HG03139 (cell line): Measurements from ENCODE around the gene HOXD13.
A peak's percentile ranks its signal among the peaks of the same experiment; 100 is the strongest.

Experiments used
- ATAC-seq: cut with Tn5 transposase; IDR thresholded peaks from one replicate; pipeline ENCODE4 v1.9.1; 2021; ENCODE audit not compliant: unreplicated experiment

The HOXD13 gene

DNA sequence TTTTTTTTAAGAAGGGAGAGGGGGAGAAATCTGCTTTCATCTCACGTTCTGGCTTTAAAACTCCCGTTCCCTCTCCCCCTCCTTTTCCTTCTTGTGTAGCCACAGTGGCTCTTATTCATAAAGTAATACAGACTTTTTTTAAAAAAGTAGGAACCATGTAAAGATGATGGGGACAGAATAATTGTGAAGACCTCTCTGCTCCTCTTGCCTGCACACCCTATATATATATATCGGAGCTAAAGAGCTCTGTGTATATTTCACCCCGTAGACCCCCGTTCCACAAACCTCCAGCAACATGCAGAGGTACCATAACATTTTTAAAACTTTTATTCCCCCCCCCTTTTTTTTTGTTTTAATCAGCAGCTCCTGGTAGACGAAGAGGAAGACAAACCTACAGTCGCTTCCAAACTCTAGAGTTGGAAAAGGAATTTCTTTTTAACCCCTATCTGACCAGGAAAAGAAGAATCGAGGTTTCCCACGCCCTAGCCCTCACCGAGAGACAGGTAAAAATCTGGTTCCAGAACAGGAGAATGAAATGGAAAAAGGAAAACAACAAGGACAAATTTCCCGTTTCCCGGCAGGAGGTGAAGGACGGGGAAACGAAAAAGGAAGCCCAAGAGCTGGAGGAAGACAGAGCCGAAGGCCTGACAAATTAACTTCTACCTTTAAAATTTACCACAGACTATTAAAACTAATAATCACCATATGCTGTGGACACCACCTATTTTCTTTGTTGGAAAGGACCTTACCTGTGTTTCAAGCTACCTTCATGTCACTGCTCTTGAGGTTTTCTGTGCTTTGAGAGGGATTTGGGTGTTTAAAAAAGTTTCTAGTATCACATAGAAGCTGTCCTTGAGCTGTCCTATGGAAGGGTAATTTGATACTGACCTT is 38.7 kb downstream of the HOXD13 start:
- ATAC-seq, result no peak

DNA sequence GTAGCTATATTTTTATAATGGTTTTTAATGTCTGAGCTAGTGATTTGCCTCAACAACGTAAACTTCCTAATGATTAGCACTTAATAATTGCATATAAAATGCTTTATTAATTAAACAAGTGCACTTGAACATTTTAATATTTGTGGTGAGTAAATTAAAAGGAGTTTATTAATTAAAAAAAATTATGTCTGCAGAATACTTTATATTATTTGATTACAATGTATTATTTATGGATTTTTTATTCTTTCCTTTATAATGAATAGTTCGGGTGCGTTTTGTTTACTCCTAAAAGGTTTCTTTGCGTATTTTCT is 39.3 kb downstream of the HOXD13 start:
- ATAC-seq, result no peak

DNA sequence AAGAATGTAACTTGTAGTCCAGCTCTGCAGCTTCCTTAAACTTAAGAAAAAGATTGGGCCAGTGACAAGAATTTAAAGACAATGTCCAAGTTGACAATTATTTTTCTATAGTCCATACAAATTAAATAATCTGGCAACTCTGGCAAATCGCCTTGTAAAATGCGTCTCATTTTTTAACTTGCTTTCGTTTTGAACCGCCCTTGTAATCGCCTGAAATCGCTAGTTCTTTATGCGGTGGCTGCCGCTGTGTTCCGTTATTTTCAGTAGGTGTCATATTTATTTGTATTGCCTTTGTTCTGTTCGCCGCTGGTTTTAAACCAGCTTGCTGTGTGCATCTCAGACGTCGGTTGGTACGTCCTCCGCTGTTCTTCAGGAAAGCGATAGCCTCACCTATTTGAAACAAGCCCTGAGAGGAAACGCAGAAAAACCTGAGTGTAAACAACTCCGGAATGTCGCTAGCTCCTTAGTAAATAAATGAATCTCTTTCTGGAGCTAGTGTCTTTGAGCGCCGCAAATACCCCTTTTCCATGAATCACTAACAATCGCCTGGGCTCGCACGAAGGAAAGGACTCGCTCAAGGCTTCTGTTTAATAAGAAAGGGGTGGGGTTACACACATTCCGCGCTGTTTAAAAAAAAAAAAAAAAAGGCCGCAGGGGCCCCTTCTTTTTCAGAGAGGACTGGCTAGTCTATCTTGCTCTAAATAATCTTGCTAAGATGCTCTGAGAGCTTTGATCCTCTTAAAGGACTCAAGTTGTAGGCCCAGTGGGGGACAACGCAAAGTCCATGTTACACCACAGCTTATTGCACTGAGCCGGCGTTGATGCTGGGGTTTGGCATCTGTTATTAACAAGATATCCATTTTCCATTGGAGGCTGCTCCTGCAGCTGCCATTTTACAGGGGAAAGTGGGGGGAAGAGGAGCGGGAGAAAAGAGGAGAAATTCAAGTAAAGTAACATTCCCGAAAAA is 40.0 kb downstream of the HOXD13 start:
- no peak for ATAC-seq

DNA sequence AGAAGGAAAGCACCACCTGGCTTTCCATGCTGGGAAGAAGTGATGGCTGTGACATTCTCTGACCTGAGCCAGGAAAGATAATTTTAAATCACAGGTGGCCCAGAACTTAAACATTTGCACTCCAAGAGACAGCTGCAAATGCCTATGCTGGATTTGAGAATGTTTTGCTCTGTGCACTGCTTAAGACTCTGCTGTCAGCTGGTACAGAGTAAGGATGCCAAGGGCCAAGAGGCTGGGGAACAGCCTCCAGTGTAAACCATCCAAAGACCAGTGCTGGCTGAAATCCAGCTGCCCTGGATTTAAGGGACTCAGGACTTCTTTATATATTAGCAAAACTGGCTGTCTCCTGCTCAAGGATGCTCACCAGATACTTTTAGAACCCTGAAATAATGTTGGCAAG is 40.9 kb downstream of the HOXD13 start:
- no peak for ATAC-seq

DNA sequence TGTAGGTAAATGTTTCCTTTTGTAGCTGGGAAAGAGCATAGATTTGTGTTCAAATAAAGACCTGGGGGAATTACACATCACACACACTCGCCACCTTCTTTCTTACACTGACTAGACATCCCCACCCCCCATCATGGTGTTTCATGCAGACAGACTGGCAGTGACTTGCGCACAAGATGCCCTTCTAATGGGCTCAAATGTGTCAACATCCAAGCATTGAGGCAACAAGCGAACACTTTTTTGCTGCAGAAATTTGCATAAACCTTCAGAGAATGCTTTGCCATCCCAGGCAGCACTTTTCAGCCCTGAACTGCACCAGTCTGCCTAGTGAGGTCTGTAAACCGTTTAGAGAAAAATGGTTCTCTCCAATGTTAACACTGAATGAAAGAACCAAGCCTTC is 41.5 kb downstream of the HOXD13 start:
- no peak for ATAC-seq

DNA sequence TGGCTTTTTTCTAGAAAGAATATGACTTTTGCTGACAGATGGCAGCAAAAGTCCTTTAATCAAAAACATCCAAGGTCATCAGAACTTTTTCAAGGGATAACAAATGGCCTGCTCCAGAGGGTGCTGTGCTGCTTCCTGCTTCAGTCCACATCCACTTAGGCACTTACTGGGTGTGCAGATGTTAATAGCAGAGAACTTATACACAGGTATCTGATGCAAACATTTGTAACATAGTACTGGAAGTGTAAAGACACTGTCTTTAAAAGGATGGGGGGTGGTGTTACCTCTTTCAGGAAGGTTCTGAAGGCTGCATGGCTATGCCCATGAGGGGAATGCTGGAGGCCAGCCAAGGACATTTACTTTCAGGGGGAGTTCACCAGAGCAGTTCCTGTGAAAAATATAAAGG is 42.5 kb downstream of the HOXD13 start:
- ATAC-seq, result no peak

DNA sequence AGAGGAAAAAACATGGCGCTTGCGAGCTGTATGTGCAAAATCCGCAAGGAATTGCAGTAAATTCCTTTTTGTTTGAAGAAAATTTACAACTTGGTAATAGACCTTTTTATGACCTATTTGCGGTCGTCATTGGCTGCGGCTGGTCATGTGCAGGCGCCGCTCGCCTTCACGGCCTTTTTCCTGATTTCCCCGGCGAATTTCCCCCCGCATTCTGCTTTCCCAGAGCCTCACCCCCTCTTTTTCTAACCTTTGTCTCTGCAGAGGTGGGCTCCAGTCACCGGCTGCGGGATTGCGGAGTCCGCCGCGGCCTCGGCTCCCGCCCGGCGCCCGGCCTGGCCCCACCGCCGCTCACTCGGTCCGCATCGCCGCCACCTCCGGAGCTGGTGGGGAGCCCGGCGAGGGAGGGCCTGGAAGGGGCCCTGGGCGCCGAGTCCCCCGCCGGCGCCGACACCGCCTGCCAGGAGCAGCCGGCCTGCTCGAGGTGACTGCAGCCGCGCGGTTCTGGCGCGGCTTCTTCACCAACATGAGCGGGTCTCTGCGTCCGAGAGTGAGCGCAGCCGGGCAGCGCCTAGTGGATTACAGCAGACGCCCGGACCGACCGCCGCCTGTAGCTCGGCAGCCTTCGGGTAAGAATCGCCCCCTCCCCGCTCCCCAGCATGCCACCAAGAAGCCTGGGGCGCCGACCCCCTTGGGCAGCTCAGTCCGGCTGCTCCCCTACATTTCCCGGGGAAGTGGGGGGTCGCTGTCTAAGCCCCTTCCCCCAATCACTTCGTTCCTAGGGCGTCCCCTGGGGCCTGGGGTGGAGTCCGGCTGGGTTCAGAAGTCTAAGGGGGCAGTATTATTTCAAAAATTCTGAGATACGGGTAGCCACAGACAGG is 44.1 kb downstream of the HOXD13 start:
- no peak for ATAC-seq

DNA sequence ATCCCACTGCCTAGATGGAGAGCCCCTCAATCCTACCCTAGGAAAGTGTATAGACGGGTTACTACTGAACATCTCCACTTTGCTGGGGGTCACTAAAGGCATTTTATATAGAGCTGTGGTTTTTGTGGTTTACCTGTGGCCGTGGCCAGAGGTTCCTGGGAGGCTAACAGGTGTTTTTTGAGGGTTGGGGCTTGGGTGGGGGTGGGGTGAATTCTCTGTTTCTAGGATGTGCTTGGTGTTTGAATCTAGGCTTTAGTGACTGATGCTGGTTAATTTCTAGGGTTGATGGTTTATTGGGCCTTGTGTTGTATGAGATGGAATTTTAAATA is 44.7 kb downstream of the HOXD13 start:
- ATAC-seq, result no peak

DNA sequence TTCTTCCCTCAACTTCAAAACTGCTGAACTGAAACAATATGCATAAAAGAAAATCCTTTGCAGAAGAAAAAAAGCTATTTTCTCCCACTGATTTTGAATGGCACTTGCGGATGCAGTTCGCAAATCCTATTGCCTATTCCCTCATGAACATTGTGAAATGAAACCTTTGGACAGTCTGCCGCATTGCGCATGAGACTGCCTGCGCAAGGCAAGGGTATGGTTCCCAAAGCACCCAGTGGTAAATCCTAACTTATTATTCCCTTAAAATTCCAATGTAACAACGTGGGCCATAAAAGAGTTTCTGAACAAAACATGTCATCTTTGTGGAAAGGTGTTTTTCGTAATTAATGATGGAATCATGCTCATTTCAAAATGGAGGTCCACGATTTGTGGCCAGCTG is 45.4 kb downstream of the HOXD13 start:
- ATAC-seq, result no peak

DNA sequence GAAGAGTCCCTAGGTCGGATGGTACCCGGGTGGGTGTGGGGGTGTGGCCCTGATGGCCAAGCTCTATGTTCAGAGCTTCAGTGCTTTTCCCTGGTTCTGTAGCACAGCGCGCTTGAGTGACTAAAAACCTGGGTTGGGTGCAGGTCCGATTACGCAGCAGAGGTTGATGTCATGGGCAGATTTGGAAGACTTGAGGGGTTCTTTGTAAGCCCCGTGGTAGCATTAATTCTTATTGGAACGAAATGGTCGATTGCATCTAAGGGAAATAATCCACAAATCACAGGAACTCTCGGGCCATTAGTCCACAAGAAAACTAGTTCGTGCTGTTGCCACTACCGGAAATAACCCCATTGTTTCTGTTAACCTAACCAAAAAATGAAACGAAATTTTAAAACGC is 46.0 kb downstream of the HOXD13 start:
- no peak for ATAC-seq

DNA sequence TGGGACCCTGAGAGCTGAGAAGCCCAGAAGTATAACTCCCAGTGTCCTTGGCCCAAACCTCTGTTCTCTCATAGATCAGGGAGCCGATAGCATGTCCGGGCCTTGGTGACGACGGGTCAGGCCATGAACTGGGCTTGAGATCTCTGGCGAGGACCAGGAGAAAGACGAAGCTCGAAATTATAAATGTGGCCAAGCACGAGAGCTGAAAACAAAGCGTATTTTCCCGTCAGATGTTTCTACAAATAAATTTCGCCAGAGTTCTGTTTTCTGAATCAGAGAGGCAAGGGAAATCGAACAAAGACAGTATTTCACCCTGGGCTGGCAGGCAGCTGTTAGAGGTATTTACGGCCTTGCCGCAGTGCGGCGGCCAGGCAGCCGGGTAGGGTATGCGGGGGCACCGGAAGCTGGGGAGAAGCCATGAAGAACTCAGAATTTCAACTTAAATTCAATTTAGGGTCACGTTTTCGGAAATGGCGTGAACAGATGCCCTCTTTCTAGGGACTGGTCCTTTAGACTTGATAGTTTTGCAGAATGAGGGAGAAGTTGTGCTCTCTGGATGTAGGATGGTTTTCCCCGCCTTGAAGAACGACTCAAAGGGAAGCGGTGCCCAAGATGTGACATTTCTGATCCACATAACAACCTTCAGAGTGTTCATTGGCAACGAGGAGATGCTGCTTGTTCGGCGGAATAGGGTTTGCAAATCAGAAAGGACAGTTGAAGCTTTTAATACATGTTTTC is 46.6 kb downstream of the HOXD13 start:
- ATAC-seq, result no peak

DNA sequence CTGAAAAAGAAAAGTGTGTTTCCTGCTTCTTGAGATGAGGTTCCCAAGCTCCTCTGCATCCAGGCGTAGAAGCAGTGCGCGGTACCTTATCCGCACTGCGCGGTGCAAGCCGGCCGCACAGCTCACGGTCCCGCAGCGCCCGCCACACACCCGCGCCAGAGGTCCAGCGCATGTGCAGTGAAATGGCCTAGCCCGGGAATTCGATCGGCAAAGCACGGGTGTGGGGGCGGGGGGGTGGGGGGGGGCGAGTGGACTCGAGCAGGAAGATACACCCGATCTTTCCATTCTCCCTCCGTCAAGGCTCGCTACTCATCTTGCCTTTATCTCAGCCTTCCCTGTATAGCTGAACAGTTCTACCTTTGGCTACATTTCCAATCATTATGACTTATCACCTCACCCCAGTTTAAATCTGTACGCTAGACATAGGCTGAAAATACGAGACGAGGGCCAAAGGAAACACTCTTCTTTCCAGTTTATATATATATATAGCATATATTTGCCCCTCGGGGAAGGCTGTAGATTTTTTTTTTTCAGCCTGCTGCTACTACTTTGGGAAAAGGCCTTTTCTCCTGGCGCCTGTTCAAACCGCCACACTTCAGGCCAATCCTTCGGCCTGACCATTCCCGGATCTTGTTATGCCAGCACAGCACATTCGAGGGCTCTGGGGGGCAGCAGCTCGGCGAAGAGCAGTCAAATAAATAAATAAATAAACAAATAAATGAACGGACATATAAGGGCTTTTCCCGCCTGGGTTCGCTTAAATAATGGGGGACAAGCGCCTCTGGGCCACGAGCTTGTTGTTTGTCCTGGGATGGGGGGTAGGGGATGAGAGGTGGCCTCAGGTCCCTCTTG is 47.4 kb downstream of the HOXD13 start:
- no peak for ATAC-seq

DNA sequence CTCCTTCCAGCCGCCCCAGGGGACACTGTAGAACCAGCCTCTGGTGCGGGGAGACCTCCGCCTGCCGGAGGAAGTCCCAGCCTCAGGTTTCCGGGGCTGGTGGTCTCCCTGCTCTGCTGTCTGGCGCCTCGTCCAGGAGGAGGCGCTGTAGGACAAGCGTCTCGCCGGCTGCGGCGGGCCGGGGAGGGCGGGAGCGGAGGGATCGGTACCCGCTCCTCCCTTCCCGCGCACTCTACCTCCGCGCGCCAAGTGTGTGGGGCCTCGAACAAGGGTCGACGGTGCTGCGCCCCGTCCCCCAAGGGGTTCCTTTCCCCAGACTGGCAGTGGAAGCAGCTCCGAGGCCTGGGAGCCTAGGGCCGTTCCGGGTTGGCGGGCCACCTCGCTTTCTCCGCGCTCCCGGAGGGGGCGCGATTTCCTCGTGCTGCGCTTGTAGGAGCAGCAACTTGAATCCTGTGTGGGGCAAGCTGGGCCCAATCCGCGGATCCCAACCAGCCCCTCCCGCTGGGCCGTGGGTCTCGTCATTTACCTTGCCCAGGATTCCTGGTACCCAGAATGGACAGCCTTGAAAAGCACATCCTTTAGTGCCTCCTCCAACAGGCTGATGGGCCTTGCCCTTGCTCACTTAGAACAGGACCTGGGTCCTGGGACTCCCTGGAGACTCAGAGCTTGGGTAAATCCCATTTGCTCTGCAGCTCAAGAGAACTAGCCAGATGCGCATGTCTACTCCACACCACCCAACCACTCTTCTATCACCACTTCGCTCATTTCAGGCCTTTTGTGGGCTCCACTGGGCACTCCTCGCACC is 48.2 kb downstream of the HOXD13 start:
- peak; percentile 89 for ATAC-seq

DNA sequence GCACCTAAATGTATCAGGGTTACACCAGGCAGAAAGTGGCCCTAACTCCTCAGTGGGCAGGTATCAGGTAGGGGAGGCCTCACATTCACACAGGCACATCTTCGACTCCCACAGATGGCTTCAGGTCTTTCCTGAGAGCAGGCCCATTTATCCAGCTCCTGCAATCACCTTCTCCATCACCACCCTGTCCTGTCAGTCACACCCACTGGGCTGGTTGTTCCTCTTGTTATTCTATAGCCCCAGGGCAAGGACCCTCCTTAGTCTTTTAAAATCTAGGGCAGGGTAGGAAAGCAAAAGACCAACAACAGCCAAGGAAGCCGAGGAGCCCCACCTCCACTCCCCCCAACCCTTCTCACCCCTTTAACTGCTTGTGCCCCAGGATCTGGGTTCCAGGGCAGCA is 49.8 kb downstream of the HOXD13 start:
- ATAC-seq, result no peak
